HEK293T (cell line): ENCODE results near the gene AGK.

Experiments
- CTCF ChIA-PET: fragments of 350-600 bp; formaldehyde crosslinking; extraction: SDS; loops from one replicate; lab custom pipeline; 2021; ENCODE audit warnings: antibody characterized with exemption, inconsistent platforms; lab: Yijun Ruan, JAX
- POLR2A ChIA-PET: fragments of 350-600 bp; formaldehyde crosslinking; extraction: SDS; loops from one replicate; lab custom pipeline; 2020; ENCODE audit warnings: antibody characterized with exemption, inconsistent platforms; lab: Yijun Ruan, JAX
- DNase-seq: peaks from one replicate; pipeline ENCODE4 v3.0.0; 2012; ENCODE audit warnings: mixed read lengths; ENCODE audit errors: extremely low spot score
- ARNT ChIP-seq: fragments of 450-650 bp; IDR thresholded peaks from 2 replicates; pipeline ENCODE4 v1.6.1; 2017; ENCODE audit warnings: mild to moderate bottlenecking
- BHLHE40 ChIP-seq: fragments of 450-650 bp; IDR thresholded peaks from 2 replicates; pipeline ENCODE4 v1.6.1; 2016; ENCODE audit warnings: mild to moderate bottlenecking, moderate library complexity, borderline replicate concordance
- CTBP1 ChIP-seq: fragments of 450-650 bp; IDR thresholded peaks from 2 replicates; pipeline ENCODE4 v1.6.1; 2016; ENCODE audit warnings: borderline replicate concordance
- ELF4 ChIP-seq: fragments of 450-650 bp; IDR thresholded peaks from 2 replicates; pipeline ENCODE4 v1.6.1; 2017; ENCODE audit warnings: antibody characterized with exemption
- FOXA1 ChIP-seq: fragments of 450-650 bp; IDR thresholded peaks from 2 replicates; pipeline ENCODE4 v1.6.1; 2016; ENCODE audit warnings: mild to moderate bottlenecking
- FOXK2 ChIP-seq: fragments of 450-650 bp; IDR thresholded peaks from 2 replicates; pipeline ENCODE4 v1.6.1; 2016; ENCODE audit warnings: mild to moderate bottlenecking
- FOXM1 ChIP-seq: fragments of 450-650 bp; IDR thresholded peaks from 2 replicates; pipeline ENCODE4 v1.6.1; 2017; ENCODE audit warnings: mild to moderate bottlenecking, borderline replicate concordance
- HDGF ChIP-seq: fragments of 450-650 bp; IDR thresholded peaks from 2 replicates; pipeline ENCODE4 v1.6.1; 2017; ENCODE audit warnings: antibody characterized with exemption, borderline replicate concordance
- L3MBTL2 ChIP-seq: fragments of 450-650 bp; conservative IDR thresholded peaks from 2 replicates; pipeline ENCODE4 v1.6.1; 2016; ENCODE audit warnings: mild to moderate bottlenecking
- LEF1 ChIP-seq: fragments of 450-650 bp; IDR thresholded peaks from 2 replicates; pipeline ENCODE4 v1.6.1; 2017; ENCODE audit warnings: mild to moderate bottlenecking, borderline replicate concordance
- NFRKB ChIP-seq: fragments of 450-650 bp; IDR thresholded peaks from 2 replicates; pipeline ENCODE4 v1.6.1; 2016; ENCODE audit warnings: mild to moderate bottlenecking, moderate library complexity
- SP1 ChIP-seq: fragments of 450-650 bp; IDR thresholded peaks from 2 replicates; pipeline ENCODE4 v1.6.1; 2017
- SUZ12 ChIP-seq: fragments of 450-650 bp; IDR thresholded peaks from 2 replicates; pipeline ENCODE4 v1.6.1; 2016; ENCODE audit warnings: mild to moderate bottlenecking
- TARDBP ChIP-seq: fragments of 450-650 bp; IDR thresholded peaks from 2 replicates; pipeline ENCODE4 v1.6.1; 2016
- ZNF384 ChIP-seq: fragments of 450-650 bp; IDR thresholded peaks from 2 replicates; pipeline ENCODE4 v1.6.1; 2016
- TF ChIP-seq, protein P1 (sequence below): fragments of 450-650 bp; IDR thresholded peaks from 2 replicates; pipeline ENCODE4 v1.6.1; 2016

The AGK gene, protein sequence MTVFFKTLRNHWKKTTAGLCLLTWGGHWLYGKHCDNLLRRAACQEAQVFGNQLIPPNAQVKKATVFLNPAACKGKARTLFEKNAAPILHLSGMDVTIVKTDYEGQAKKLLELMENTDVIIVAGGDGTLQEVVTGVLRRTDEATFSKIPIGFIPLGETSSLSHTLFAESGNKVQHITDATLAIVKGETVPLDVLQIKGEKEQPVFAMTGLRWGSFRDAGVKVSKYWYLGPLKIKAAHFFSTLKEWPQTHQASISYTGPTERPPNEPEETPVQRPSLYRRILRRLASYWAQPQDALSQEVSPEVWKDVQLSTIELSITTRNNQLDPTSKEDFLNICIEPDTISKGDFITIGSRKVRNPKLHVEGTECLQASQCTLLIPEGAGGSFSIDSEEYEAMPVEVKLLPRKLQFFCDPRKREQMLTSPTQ

DNA sequence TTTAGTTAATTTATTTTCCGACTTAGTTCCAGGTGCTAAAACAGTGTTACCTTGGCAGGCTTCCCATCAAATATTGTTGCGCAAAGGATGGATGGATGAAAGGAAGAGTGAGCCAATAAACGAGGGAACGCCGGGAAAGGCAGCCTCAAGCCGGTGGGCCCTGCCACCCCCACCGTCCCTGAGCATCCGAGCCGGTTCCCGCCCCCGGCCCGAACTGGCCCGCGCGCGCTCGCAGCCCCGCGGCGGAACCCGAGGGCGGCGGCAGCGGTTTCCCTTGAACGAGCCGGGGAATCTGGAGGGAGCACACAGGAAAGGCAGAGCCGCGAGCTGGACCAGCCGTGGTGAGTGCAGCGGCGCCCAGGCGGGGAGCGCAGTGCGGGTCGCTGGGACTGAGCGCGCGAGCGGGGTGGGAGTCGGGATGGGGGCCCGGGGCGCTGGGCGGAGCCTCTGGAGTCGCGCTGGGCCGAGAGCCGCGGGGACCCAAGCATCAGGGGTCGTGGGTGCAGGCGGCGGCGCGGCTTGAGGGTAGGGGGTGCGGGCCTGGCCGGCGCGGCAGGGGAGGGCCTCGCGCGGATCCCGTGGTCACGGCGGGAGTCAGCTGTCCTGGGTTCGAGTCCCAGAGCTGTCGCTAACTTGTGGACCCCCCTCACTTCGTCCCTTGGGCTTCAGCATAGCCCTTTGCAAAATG, at the start of gene AGK:
TSS of gene AGK (plus strand) at position 317 of the 688 bp plus-strand sequence. CDS start 4,057 bp downstream, outside the sequence.
- TF ChIP-seq FOXM1, result peak; percentile 92
- TF ChIP-seq LEF1, result 0 out of 2 replicates have a peak, but pooled peaks have one; percentile 33
- TF ChIP-seq FOXK2, result no peak
- TF ChIP-seq TARDBP, result 0 out of 2 replicates have a peak, but pooled peaks have one; percentile 63
- TF ChIP-seq, protein P1, sequence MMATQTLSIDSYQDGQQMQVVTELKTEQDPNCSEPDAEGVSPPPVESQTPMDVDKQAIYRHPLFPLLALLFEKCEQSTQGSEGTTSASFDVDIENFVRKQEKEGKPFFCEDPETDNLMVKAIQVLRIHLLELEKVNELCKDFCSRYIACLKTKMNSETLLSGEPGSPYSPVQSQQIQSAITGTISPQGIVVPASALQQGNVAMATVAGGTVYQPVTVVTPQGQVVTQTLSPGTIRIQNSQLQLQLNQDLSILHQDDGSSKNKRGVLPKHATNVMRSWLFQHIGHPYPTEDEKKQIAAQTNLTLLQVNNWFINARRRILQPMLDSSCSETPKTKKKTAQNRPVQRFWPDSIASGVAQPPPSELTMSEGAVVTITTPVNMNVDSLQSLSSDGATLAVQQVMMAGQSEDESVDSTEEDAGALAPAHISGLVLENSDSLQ, result no peak
- peak; percentile 94 for TF ChIP-seq CTBP1
- no peak for TF ChIP-seq ZNF384
- TF ChIP-seq NFRKB, result no peak
- TF ChIP-seq SP1, result no peak
- peak; percentile 92 for TF ChIP-seq L3MBTL2
- no peak for TF ChIP-seq BHLHE40
- TF ChIP-seq HDGF, result no peak
- TF ChIP-seq FOXA1, result no peak
- TF ChIP-seq ARNT, result peak; percentile 69
- TF ChIP-seq ELF4, result peak; percentile 24; the same call in 1 of the 2 replicates
- no peak for TF ChIP-seq SUZ12
- DNase-seq, result peak; percentile 93
- ChIA-PET CTCF (interaction anchor here (0.5 kb wide), 1 partner anchor 332 kb away, joined by 3 read pairs; no protein-coding TSS in a partner anchor), POLR2A (interaction anchor here (0.6 to 2.8 kb wide), 10 partner anchors 9 to 536 kb away, joined by 3 to 25 read pairs (median 5); partner anchors contain the start of genes MRPS33 and SSBP1)

DNA sequence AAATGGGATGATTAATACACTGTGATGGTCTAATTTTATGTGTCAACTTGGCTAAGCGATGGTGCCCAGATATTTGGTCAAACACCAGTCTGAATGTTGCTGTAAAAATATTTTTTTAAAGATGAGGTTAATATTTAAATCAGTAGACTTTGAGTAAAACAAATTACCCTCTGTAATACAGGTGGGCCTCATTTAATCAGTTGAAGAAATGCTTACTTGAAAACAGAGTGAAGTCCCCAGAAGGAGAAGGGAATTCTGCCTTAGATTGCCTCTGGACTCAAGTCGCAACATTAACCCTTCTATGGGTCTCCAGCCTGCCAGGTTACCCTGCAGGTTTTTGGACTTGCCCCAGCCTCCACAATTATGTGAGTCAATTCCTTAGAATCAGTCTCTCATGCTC, 49.8 kb upstream of the AGK start:
- TF ChIP-seq SUZ12 (no peak), ELF4 (no peak), ZNF384 (no peak), TARDBP (no peak), HDGF (no peak), LEF1 (no peak), NFRKB (no peak), BHLHE40 (no peak), FOXA1 (no peak), L3MBTL2 (no peak), FOXM1 (no peak), SP1 (no peak), CTBP1 (no peak), ARNT (no peak), FOXK2 (no peak)
- TF ChIP-seq, protein P1, result no peak
- POLR2A ChIA-PET, result no interaction called here
- no peak for DNase-seq
- CTCF ChIA-PET, result no interaction called here

- CTCF ChIA-PET, result no interaction called here
- POLR2A ChIA-PET, result no interaction called here
Measured at GRCh38 chr7:141511316-141511675, 39.9 kb upstream of the AGK start.

GRCh38 chr7:141511676-141512396, 39.4 kb upstream of the AGK start:
- ChIA-PET POLR2A (no interaction called here), CTCF (no interaction called here)
- no peak for TF ChIP-seq ARNT
- TF ChIP-seq LEF1, result no peak
- no peak for TF ChIP-seq HDGF
- TF ChIP-seq FOXM1, result no peak
- no peak for TF ChIP-seq SP1
- no peak for TF ChIP-seq ELF4
- TF ChIP-seq, protein P1, result no peak
- TF ChIP-seq CTBP1, result no peak
- TF ChIP-seq ZNF384, result no peak
- no peak for TF ChIP-seq BHLHE40
- TF ChIP-seq FOXK2, result no peak
- TF ChIP-seq SUZ12, result no peak
- no peak for DNase-seq

More at GRCh38 chr7:141511316-141511675, 39.9 kb upstream of the AGK start:
- TF ChIP-seq NFRKB (no peak), ARNT (no peak), FOXA1 (no peak), ELF4 (no peak), HDGF (no peak), SUZ12 (no peak), ZNF384 (no peak), SP1 (no peak), TARDBP (no peak), LEF1 (no peak), FOXM1 (no peak)
- TF ChIP-seq, protein P1, result no peak
- no peak for DNase-seq
